MCF 10A (cell line): ENCODE results near the gene RAB3GAP2. TPM values are rescaled to one million over a fixed set of nuclear protein-coding genes. Genes with fewer than 3 reads are reported as not detected.

Experiments used
- BruUV-seq: library from RNA; stranded (reverse); fragments of 400-500 nt; replicated peaks from 2 replicates; lab custom pipeline; 2021; lab: Mats Ljungman, UMichigan
- CTCF ChIA-PET: fragments of 300-600 bp; sonication (Branson Sonifier 250); formaldehyde crosslinking; extraction: SDS; loops from one replicate; lab custom pipeline; 2021; ENCODE audit warnings: antibody characterized with exemption, inconsistent platforms; lab: Yijun Ruan, JAX
- POLR2A ChIA-PET: fragments of 300-600, 350-650 bp; sonication (Branson Sonifier 250); formaldehyde crosslinking; extraction: SDS; loops from one replicate; lab custom pipeline; 2020; ENCODE audit warnings: antibody characterized with exemption, inconsistent platforms; lab: Yijun Ruan, JAX
- DNase-seq: peaks from one replicate; pipeline ENCODE4 v3.0.0-alpha.2; 2018; ENCODE audit not compliant: unreplicated experiment
- H3K27ac Mint-ChIP-seq: one replicate; pipeline ENCODE4 v1.8.0; 2022; ENCODE audit warnings: mild to moderate bottlenecking, low read depth, mixed read lengths; ENCODE audit not compliant: unreplicated experiment
- H3K27me3 Mint-ChIP-seq: one replicate; pipeline ENCODE4 v1.8.0; 2022; ENCODE audit warnings: mixed read lengths; ENCODE audit not compliant: insufficient read depth, unreplicated experiment
- H3K36me3 Mint-ChIP-seq: one replicate; pipeline ENCODE4 v1.8.0; 2022; ENCODE audit warnings: mild to moderate bottlenecking, moderate library complexity, mixed read lengths; ENCODE audit not compliant: insufficient read depth, unreplicated experiment
- H3K4me1 Mint-ChIP-seq: one replicate; pipeline ENCODE4 v1.8.0; 2022; ENCODE audit warnings: mixed read lengths; ENCODE audit not compliant: insufficient read depth, unreplicated experiment
- H3K4me3 Mint-ChIP-seq: one replicate; pipeline ENCODE4 v1.8.0; 2022; ENCODE audit warnings: mild to moderate bottlenecking, moderate library complexity, mixed read lengths; ENCODE audit not compliant: unreplicated experiment
- H3K9me3 Mint-ChIP-seq: one replicate; pipeline ENCODE4 v1.8.0; 2022; ENCODE audit warnings: mixed read lengths; ENCODE audit not compliant: unreplicated experiment
- intact Hi-C: fragments of 100-400 bp; cut with micrococcal nuclease; formaldehyde crosslinking; loops from 2 replicates; pipeline ENCODE4 v1.14.1; 2022
- total RNA-seq: library from RNA; stranded (reverse); gene quantifications from 2 replicates; pipeline ENCODE4 v1.2.3, GENCODE V29; 2022
- TF ChIP-seq, protein P1 (sequence below): fragments of 200-600 bp; IDR thresholded peaks from one replicate; pipeline ENCODE4 v1.8.0; 2022; ENCODE audit warnings: antibody characterized with exemption, mild to moderate bottlenecking; ENCODE audit not compliant: unreplicated experiment

The RAB3GAP2 gene
- total RNA-seq, 1 experiment from 2014 or later, result 93.3 TPM

- H3K36me3 Mint-ChIP-seq, result peaks cover 75% of the 10 kb centered on the region
- POLR2A ChIA-PET, result interaction anchor here (1.0 to 1.8 kb wide), 4 partner anchors 10 to 28 kb away, joined by 3 to 8 read pairs (median 4); no protein-coding TSS in a partner anchor
- H3K9me3 Mint-ChIP-seq, result no peaks in the 10 kb centered on the region
- peak overlapping the region; percentile 47 for H3K27ac Mint-ChIP-seq
- no peak overlapping the region for H3K4me3 Mint-ChIP-seq
- no peaks in the 10 kb centered on the region for H3K27me3 Mint-ChIP-seq
- TF ChIP-seq, protein P1, sequence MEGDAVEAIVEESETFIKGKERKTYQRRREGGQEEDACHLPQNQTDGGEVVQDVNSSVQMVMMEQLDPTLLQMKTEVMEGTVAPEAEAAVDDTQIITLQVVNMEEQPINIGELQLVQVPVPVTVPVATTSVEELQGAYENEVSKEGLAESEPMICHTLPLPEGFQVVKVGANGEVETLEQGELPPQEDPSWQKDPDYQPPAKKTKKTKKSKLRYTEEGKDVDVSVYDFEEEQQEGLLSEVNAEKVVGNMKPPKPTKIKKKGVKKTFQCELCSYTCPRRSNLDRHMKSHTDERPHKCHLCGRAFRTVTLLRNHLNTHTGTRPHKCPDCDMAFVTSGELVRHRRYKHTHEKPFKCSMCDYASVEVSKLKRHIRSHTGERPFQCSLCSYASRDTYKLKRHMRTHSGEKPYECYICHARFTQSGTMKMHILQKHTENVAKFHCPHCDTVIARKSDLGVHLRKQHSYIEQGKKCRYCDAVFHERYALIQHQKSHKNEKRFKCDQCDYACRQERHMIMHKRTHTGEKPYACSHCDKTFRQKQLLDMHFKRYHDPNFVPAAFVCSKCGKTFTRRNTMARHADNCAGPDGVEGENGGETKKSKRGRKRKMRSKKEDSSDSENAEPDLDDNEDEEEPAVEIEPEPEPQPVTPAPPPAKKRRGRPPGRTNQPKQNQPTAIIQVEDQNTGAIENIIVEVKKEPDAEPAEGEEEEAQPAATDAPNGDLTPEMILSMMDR, result no peak
- no peak for DNase-seq
- CTCF ChIA-PET, result interaction anchor here (0.6 to 9.6 kb wide), 18 partner anchors 9 to 637 kb away, joined by 3 to 115 read pairs (median 6); partner anchors contain the start of gene MTARC1
- no TSS peak for BruUV-seq
- intact Hi-C loops, result no loop called here
- no peaks in the 10 kb centered on the region for H3K4me1 Mint-ChIP-seq
These were observed 85.5 kb downstream of the RAB3GAP2 start for GRCh38 chr1:220186752-220187151.

DNA sequence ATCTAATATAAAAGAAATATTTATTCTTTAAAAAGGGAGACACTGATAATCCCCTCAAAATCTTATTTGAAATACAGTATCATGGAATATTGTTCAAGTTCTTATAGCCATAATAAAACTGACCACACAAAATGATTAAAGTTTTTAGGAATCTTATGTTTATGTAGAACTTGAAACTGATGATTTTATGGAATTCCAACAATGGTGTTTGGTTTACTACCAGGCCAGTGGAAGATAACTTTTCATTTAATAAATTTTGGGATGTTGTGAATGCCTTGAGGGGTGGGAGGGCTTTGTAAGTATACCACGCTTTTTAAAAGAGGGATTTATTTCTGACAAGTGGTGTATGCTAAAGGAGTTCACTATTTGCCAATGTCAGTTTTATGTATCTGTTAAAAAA is 87.7 kb downstream of the RAB3GAP2 start:
- no peak overlapping the region for H3K27ac Mint-ChIP-seq
- TF ChIP-seq, protein P1, result no peak
- peaks cover 75% of the 10 kb centered on the region for H3K36me3 Mint-ChIP-seq
- no peaks in the 10 kb centered on the region for H3K9me3 Mint-ChIP-seq
- no peak for DNase-seq
- no peaks in the 10 kb centered on the region for H3K4me1 Mint-ChIP-seq
- CTCF ChIA-PET, result interaction anchor here (0.6 to 9.6 kb wide), 2 partner anchors 68 to 591 kb away, joined by 3 to 115 read pairs; no protein-coding TSS in a partner anchor
- no peak overlapping the region for H3K4me3 Mint-ChIP-seq
- H3K27me3 Mint-ChIP-seq, result no peaks in the 10 kb centered on the region
- no TSS peak for BruUV-seq
- POLR2A ChIA-PET, result interaction anchor here (0.6 to 1.3 kb wide), 2 partner anchors 29 to 421 kb away, joined by 3 to 4 read pairs; no protein-coding TSS in a partner anchor
- intact Hi-C loops, result no loop called here

- BruUV-seq, result no TSS peak
- peaks cover 65% of the 10 kb centered on the region for H3K36me3 Mint-ChIP-seq
- no peaks in the 10 kb centered on the region for H3K9me3 Mint-ChIP-seq
- DNase-seq, result no peak
- TF ChIP-seq, protein P1, result no peak
- H3K27ac Mint-ChIP-seq, result no peak overlapping the region
- no peak overlapping the region for H3K4me3 Mint-ChIP-seq
- POLR2A ChIA-PET, result interaction anchor here (0.7 kb wide), 1 partner anchor 204 kb away, joined by 3 read pairs; no protein-coding TSS in a partner anchor
- H3K4me1 Mint-ChIP-seq, result no peaks in the 10 kb centered on the region
- CTCF ChIA-PET, result interaction anchor here (0.6 to 0.7 kb wide), 4 partner anchors 44 to 668 kb away, joined by 3 to 5 read pairs (median 4); no protein-coding TSS in a partner anchor
- intact Hi-C loops, result no loop called here
- H3K27me3 Mint-ChIP-seq, result no peaks in the 10 kb centered on the region
These were observed 89.6 kb downstream of the RAB3GAP2 start for GRCh38 chr1:220182656-220183055.

GRCh38 chr1:220182111-220182510 is 90.1 kb downstream of the RAB3GAP2 start:
- ChIA-PET POLR2A (interaction anchor here (0.7 to 1.2 kb wide), 2 partner anchors 11 to 204 kb away, joined by 3 read pairs; no protein-coding TSS in a partner anchor), CTCF (interaction anchor here (0.6 to 1.2 kb wide), 6 partner anchors 8 to 668 kb away, joined by 3 to 5 read pairs (median 4); no protein-coding TSS in a partner anchor)
- intact Hi-C loops, result no loop called here
- BruUV-seq, result no TSS peak
- Mint-ChIP-seq H3K9me3 (no peaks in the 10 kb centered on the region), H3K4me1 (no peaks in the 10 kb centered on the region), H3K27me3 (no peaks in the 10 kb centered on the region), H3K36me3 (peaks cover 61% of the 10 kb centered on the region), H3K4me3 (no peak overlapping the region), H3K27ac (no peak overlapping the region)
- TF ChIP-seq, protein P1, result no peak
- DNase-seq, result no peak
